HepG2 (cell line): ENCODE measurements around the gene BMF. TPM values are rescaled to one million over a fixed set of nuclear protein-coding genes. Genes with fewer than 3 reads are reported as not detected.
"Not testable (repeated sequence)": the region's sequence is repeated elsewhere in the genome, so short reads cannot be mapped to it uniquely, and the experiment has no call there.

ENCODE experiments used
- ATAC-seq: fragments of 200-7000 bp; cut with Tn5 transposase; 3 replicates; pipeline ENCODE4 v1.9.1; 2020; ENCODE audit warnings: mild to moderate bottlenecking, moderate library complexity
- BruUV-seq: library from RNA; stranded (reverse); fragments of 400-500 nt; replicated peaks from 2 replicates; lab custom pipeline; 2021; lab: Mats Ljungman, UMichigan
- CTCF ChIA-PET: fragments of 300-600 bp; formaldehyde crosslinking; extraction: SDS; loops from one replicate; lab custom pipeline; 2021; ENCODE audit warnings: low total read pairs, inconsistent platforms, low intra/inter-chr PET ratio; lab: Yijun Ruan, JAX
- POLR2A ChIA-PET: fragments of 350-600 bp; sonication (Branson Sonifier 250); formaldehyde crosslinking; loops from one replicate; lab custom pipeline; 2020; ENCODE audit warnings: antibody characterized with exemption, inconsistent platforms; lab: Yijun Ruan, JAX
- DNase-seq: peaks from one replicate; pipeline ENCODE4 v3.0.0-alpha.2; 2015; ENCODE audit warnings: low spot score
- FAIRE-seq: peaks from 3 replicates; lab custom pipeline; 2011; peaks lifted over from hg19 to GRCh38; lab: Jason Lieb, UNC
- H2AFZ ChIP-seq: one replicate; pipeline ENCODE4 v1.6.1; 2011; ENCODE audit warnings: low read length, inconsistent platforms
- H3K27ac ChIP-seq: fragments of 300-600 bp; 3 replicates; pipeline ENCODE4 v1.8.0; 2011; ENCODE audit warnings: mixed run types, mild to moderate bottlenecking, mixed read lengths, low read length, inconsistent platforms; ENCODE audit not compliant: insufficient read depth; ENCODE audit errors: extremely low read length
- H3K27me3 ChIP-seq, 2 experiments: fragments of 200-600 bp in 1 of 2; 2 replicates in 1 of 2; 3 replicates in 1 of 2; pipeline versions ENCODE4 v1.6.0 to v1.8.0; 2011; ENCODE audit warnings: low read length in 2 of 2, mild to moderate bottlenecking in 2 of 2, moderate library complexity in 2 of 2, inconsistent platforms in 1 of 2; ENCODE audit not compliant: insufficient read depth in 2 of 2, control insufficient read depth in 1 of 2
- H3K36me3 ChIP-seq, 2 experiments: fragments of 200-600 bp in 1 of 2; replicated peaks in 1 of 2; 2 replicates in 1 of 2; 3 replicates in 1 of 2; pipeline versions ENCODE4 v1.5.1 to v1.8.0; 2011; ENCODE audit warnings: low read length in 2 of 2, inconsistent platforms in 1 of 2; ENCODE audit not compliant: insufficient read depth in 2 of 2, control insufficient read depth in 1 of 2
- H3K4me1 ChIP-seq: 2 replicates; pipeline ENCODE4 v1.5.1; 2012; ENCODE audit warnings: low read length, inconsistent platforms; ENCODE audit not compliant: insufficient read depth
- H3K4me2 ChIP-seq: 2 replicates; pipeline ENCODE4 v1.6.0; 2011; ENCODE audit warnings: low read depth, low read length, inconsistent platforms
- H3K4me3 ChIP-seq, 3 experiments: fragments of 200-600 bp in 1 of 3; sonication (generic), shearing (Covaris generic) in 1 of 3; replicated peaks in 1 of 3; 2 replicates each; pipeline ENCODE4 v1.5.1; 2011 to 2016; ENCODE audit warnings: low read length in 3 of 3, inconsistent platforms in 2 of 3, low read depth in 2 of 3, mild to moderate bottlenecking in 2 of 3, control low read depth in 1 of 3, mixed read lengths in 1 of 3; ENCODE audit not compliant: insufficient read depth in 1 of 3
- H3K79me2 ChIP-seq: one replicate; pipeline ENCODE4 v1.6.1; 2011; ENCODE audit warnings: low read length, inconsistent platforms; ENCODE audit not compliant: insufficient read depth
- H3K9ac ChIP-seq: 2 replicates; pipeline ENCODE4 v1.6.0; 2011; ENCODE audit warnings: mild to moderate bottlenecking, low read depth, low read length, inconsistent platforms; ENCODE audit not compliant: insufficient read depth
- H3K9me3 ChIP-seq: 2 replicates; pipeline ENCODE4 v1.5.1; 2012; ENCODE audit warnings: mild to moderate bottlenecking, low read length
- H4K20me1 ChIP-seq: 2 replicates; pipeline ENCODE4 v1.6.0; 2011; ENCODE audit warnings: inconsistent platforms, mild to moderate bottlenecking, low read length, moderate library complexity; ENCODE audit not compliant: insufficient read depth
- ATF4 ChIP-seq, 2 experiments: fragments of 450-650 bp in 1 of 2; sonication (generic) in 1 of 2; formaldehyde crosslinking; IDR thresholded peaks; 2 replicates each; pipeline versions ENCODE4 v1.5.0 to v1.8.0; 2020 to 2022; ENCODE audit warnings: mild to moderate bottlenecking in 1 of 2, missing genetic modification reagents in 1 of 2
- CBX2 ChIP-seq, 2 experiments: fragments of 200-600 bp in 1 of 2; sonication (generic); formaldehyde crosslinking in 1 of 2; IDR thresholded peaks; 2 replicates each; pipeline versions ENCODE4 v1.7.0 to v1.8.1; 2018 to 2022; ENCODE audit warnings: low read depth in 2 of 2, low read length in 1 of 2, mild to moderate bottlenecking in 1 of 2, missing genetic modification reagents in 1 of 2
- DPF2 ChIP-seq: sonication (generic); formaldehyde crosslinking; IDR thresholded peaks from 2 replicates; pipeline ENCODE4 v1.4.0; 2020; ENCODE audit warnings: mild to moderate bottlenecking, low read depth, missing genetic modification reagents, borderline replicate concordance
- NFE2L2 ChIP-seq: fragments of 150-350 bp; IDR thresholded peaks from 2 replicates; pipeline ENCODE4 v1.6.1; 2014; ENCODE audit warnings: low read length
- SCMH1 ChIP-seq: sonication (generic); formaldehyde crosslinking; IDR thresholded peaks from 2 replicates; pipeline ENCODE4 v1.9.0; 2021; ENCODE audit warnings: missing genetic modification reagents, mild to moderate bottlenecking, borderline replicate concordance
- USF2 ChIP-seq, 2 experiments: sonication (generic) in 1 of 2; formaldehyde crosslinking in 1 of 2; IDR thresholded peaks; 2 replicates each; pipeline versions ENCODE4 v1.5.1 to v1.6.1; 2011 to 2020; ENCODE audit warnings: borderline replicate concordance in 1 of 2, low read depth in 1 of 2, low read length in 1 of 2, mild to moderate bottlenecking in 1 of 2, missing genetic modification reagents in 1 of 2, moderate library complexity in 1 of 2
- ZBTB44 ChIP-seq: sonication (generic); formaldehyde crosslinking; IDR thresholded peaks from 2 replicates; pipeline ENCODE4 v1.4.0; 2020; ENCODE audit warnings: missing genetic modification reagents
- ZNF430 ChIP-seq: sonication (generic); formaldehyde crosslinking; IDR thresholded peaks from 2 replicates; pipeline ENCODE4 v1.9.0; 2021; ENCODE audit warnings: mild to moderate bottlenecking, missing genetic modification reagents
- ZNF775 ChIP-seq: sonication (generic); formaldehyde crosslinking; IDR thresholded peaks from 2 replicates; pipeline ENCODE4 v1.4.0; 2020; ENCODE audit warnings: missing genetic modification reagents, mild to moderate bottlenecking, moderate library complexity, borderline replicate concordance
- ZNF850 ChIP-seq: sonication (generic); formaldehyde crosslinking; conservative IDR thresholded peaks from 2 replicates; pipeline ENCODE4 v1.9.0; 2021; ENCODE audit warnings: mild to moderate bottlenecking, missing genetic modification reagents
- WGBS: methylation state at CpG from one replicate; pipeline ENCODE4 v1.1.6; 2017; ENCODE audit warnings: low lambda C conversion rate; 5-methylcytosine and 5-hydroxymethylcytosine counted together
- in situ Hi-C: cut with HindIII; loops from 2 replicates; pipeline ENCODE4 v1.10.0; 2017; ENCODE audit warnings: low pct_unique_long_range_greater_than_20kb; ENCODE audit not compliant: extremely low pct_ligation_motif_present
- intact Hi-C: fragments of 100-400 bp; cut with micrococcal nuclease; formaldehyde crosslinking; loops from one replicate; pipeline ENCODE4 v1.10.0; 2022; ENCODE audit not compliant: unreplicated experiment
- polyA plus RNA-seq, 8 experiments: library from polyadenylated mRNA; depleted of rRNA in 3 of 8; stranded (reverse) in 7 of 8; unstranded in 1 of 8; fragments of >200 nt; fragmentation: Illumina TruSeq in 4 of 8; extraction: Trizol in 4 of 8; gene quantifications; 2 replicates each; pipeline versions ENCODE4 v1.2.1 to v1.2.3, GENCODE V29; 2011 to 2016; ENCODE audit warnings: low read depth in 4 of 8, missing spikeins in 1 of 8, mixed read lengths in 1 of 8; ENCODE audit not compliant: insufficient read depth in 1 of 8
- total RNA-seq, 5 experiments: library from RNA; depleted of rRNA; stranded (reverse); fragments of >200 nt; fragmentation: Illumina TruSeq; extraction: Trizol; gene quantifications; 2 replicates each; pipeline ENCODE4 v1.2.3, GENCODE V29; 2016; ENCODE audit warnings: low read depth in 1 of 5

Gene BMF
- total and polyA plus RNA-seq, 2 of the 13 experiments (the other 11 are each of a cell fraction or from before 2014, with no cell fraction given) = 8.7 to 15.9 TPM

- Histone ChIP-seq H3K36me3 (no peaks in the 10 kb centered on the region), H2AFZ (no peak overlapping the region), H3K9ac (no peak overlapping the region), H3K4me2 (no peak overlapping the region), H3K4me1 (no peaks in the 10 kb centered on the region), H3K4me3 (no peak overlapping the region), H3K27ac (no peak overlapping the region), H3K79me2 (no peaks in the 10 kb centered on the region), H3K27me3 (peaks cover 0 to 13% of the 10 kb centered on the region in 2 experiments; a peak in 2 of 5 replicates), H4K20me1 (no peaks in the 10 kb centered on the region), H3K9me3 (no peaks in the 10 kb centered on the region)
- no peak for ATAC-seq
- POLR2A ChIA-PET = no interaction called here
- intact Hi-C loops (no loop called here), in situ Hi-C loops (no loop called here)
- CTCF ChIA-PET = no interaction called here
- BruUV-seq = no TSS peak
- no peak for FAIRE-seq
- no peak for DNase-seq
- no peak for TF ChIP-seq ZNF850 (CRISPR knock-in tag)
- no peak for TF ChIP-seq USF2 (IDR thresholded peaks at IDR 0.05; ENCODE audit: low read depth, low read length)
- TF ChIP-seq USF2 (CRISPR knock-in tag; IDR thresholded peaks at IDR 0.05; ENCODE audit: borderline replicate concordance) = no peak
- no peak for TF ChIP-seq CBX2 (IDR thresholded peaks at IDR 0.05; ENCODE audit: low read depth, low read length)
- TF ChIP-seq CBX2 (CRISPR knock-in tag; IDR thresholded peaks at IDR 0.05; ENCODE audit: low read depth) = no peak
- TF ChIP-seq DPF2 (CRISPR knock-in tag) = no peak
- TF ChIP-seq ZNF775 (CRISPR knock-in tag) = no peak
- no peak for TF ChIP-seq ATF4 (CRISPR knock-in tag; IDR thresholded peaks at IDR 0.05)
- TF ChIP-seq NFE2L2 = no peak
- TF ChIP-seq ZNF430 = no peak
- no peak for TF ChIP-seq SCMH1 (CRISPR knock-in tag)
- TF ChIP-seq ZBTB44 = no peak
- WGBS = 61% methylated on average over 7 of the region's 7 CpGs
These were observed 17.3 kb upstream of the BMF start for GRCh38 chr15:40125950-40126349.

GRCh38 chr15:40124807-40125285 lies 16.2 kb upstream of the BMF start:
- H3K27me3 ChIP-seq = peaks cover 0 to 13% of the 10 kb centered on the region in 2 experiments; a peak in 2 of 5 replicates
- H3K9me3 ChIP-seq, H3K36me3 ChIP-seq, H3K27ac ChIP-seq, in situ Hi-C loops, H3K4me3 ChIP-seq, H2AFZ ChIP-seq, ATAC-seq, BruUV-seq, H3K4me1 ChIP-seq, POLR2A ChIA-PET, intact Hi-C loops, H3K79me2 ChIP-seq, H3K9ac ChIP-seq, DNase-seq, H3K4me2 ChIP-seq, H4K20me1 ChIP-seq, CTCF ChIA-PET: not testable (repeated sequence)
- peak; percentile 44 for FAIRE-seq
- 70% methylated on average over 5 of the region's 5 CpGs for WGBS
